Neural cell (in vitro differentiated cells): ENCODE measurements around the gene CXXC4. TPM values are rescaled to one million over a fixed set of nuclear protein-coding genes. Genes with fewer than 3 reads are reported as not detected.

ENCODE experiments used
- H2AFZ ChIP-seq: fragments of 200-600, 300-800 bp; sonication (generic), shearing (Covaris generic); 2 replicates; pipeline ENCODE4 v1.6.0; 2014; ENCODE audit warnings: low read depth, mild to moderate bottlenecking, antibody characterized with exemption, low read length, moderate library complexity
- H3F3A ChIP-seq: fragments of 200-600 bp; shearing (Covaris generic); 2 replicates; pipeline ENCODE4 v1.6.1; 2016; ENCODE audit warnings: mild to moderate bottlenecking, moderate library complexity, mixed read lengths, antibody characterized with exemption, low read length; ENCODE audit not compliant: insufficient read depth, poor library complexity, severe bottlenecking
- H3K27ac ChIP-seq: fragments of 200-600, 300-800 bp; sonication (generic), shearing (Covaris generic); 2 replicates; pipeline ENCODE4 v1.5.1; 2014; ENCODE audit warnings: mild to moderate bottlenecking, low read length, moderate library complexity
- H3K27me3 ChIP-seq: fragments of 300-800, 200-600 bp; sonication (generic), shearing (Covaris generic); 2 replicates; pipeline ENCODE4 v1.6.0; 2014; ENCODE audit warnings: mild to moderate bottlenecking, low read depth, low read length, moderate library complexity; ENCODE audit not compliant: insufficient read depth
- H3K36me3 ChIP-seq: fragments of 300-800, 200-600 bp; sonication (generic), shearing (Covaris generic); 2 replicates; pipeline ENCODE4 v1.5.1; 2014; ENCODE audit warnings: mild to moderate bottlenecking, antibody characterized with exemption, low read length, moderate library complexity; ENCODE audit not compliant: insufficient read depth
- H3K4me2 ChIP-seq: fragments of 300-800, 200-600 bp; sonication (generic), shearing (Covaris generic); 2 replicates; pipeline ENCODE4 v1.6.0; 2014; ENCODE audit warnings: mild to moderate bottlenecking, low read length
- H3K4me3 ChIP-seq: fragments of 300-800, 200-600 bp; sonication (generic), shearing (Covaris generic); 2 replicates; pipeline ENCODE4 v1.5.1; 2014; ENCODE audit warnings: mild to moderate bottlenecking, low read length, moderate library complexity
- H3K79me2 ChIP-seq: fragments of 200-600 bp; shearing (Covaris generic); replicated peaks from 2 replicates; pipeline ENCODE4 v1.6.0; 2014; ENCODE audit warnings: mild to moderate bottlenecking, low read length, moderate library complexity; ENCODE audit not compliant: insufficient read depth
- H3K9ac ChIP-seq: fragments of 300-800, 200-600 bp; sonication (generic), shearing (Covaris generic); 2 replicates; pipeline ENCODE4 v1.6.1; 2016; ENCODE audit warnings: mild to moderate bottlenecking, low read length, mixed read lengths
- H3K9me2 ChIP-seq: fragments of 200-600 bp; shearing (Covaris generic); 2 replicates; pipeline ENCODE4 v1.6.1; 2016; ENCODE audit warnings: mild to moderate bottlenecking, low read length, mixed read lengths; ENCODE audit not compliant: insufficient read depth
- H3K9me3 ChIP-seq: fragments of 200-600, 300-800 bp; sonication (generic), shearing (Covaris generic); 2 replicates; pipeline ENCODE4 v1.6.1; 2016; ENCODE audit warnings: mild to moderate bottlenecking, mixed run types, low read length, moderate library complexity, mixed read lengths
- H4K20me1 ChIP-seq: fragments of 200-600 bp; shearing (Covaris generic); 2 replicates; pipeline ENCODE4 v1.6.1; 2016; ENCODE audit warnings: mild to moderate bottlenecking, mixed run types; ENCODE audit not compliant: insufficient read depth
- CTCF ChIP-seq: fragments of 450-650 bp; IDR thresholded peaks from 2 replicates; pipeline ENCODE4 v1.5.1; 2014; ENCODE audit warnings: antibody characterized with exemption, mild to moderate bottlenecking, moderate library complexity; ENCODE audit not compliant: poor library complexity, severe bottlenecking
- EP300 ChIP-seq: fragments of 450-650 bp; conservative IDR thresholded peaks from 2 replicates; pipeline ENCODE4 v1.6.1; 2014; ENCODE audit warnings: antibody characterized with exemption, mild to moderate bottlenecking, moderate library complexity; ENCODE audit not compliant: poor library complexity, severe bottlenecking
- EZH2 ChIP-seq: fragments of 200-600, 300-800 bp; shearing (Covaris generic), sonication (generic); IDR thresholded peaks from 2 replicates; pipeline ENCODE4 v1.6.1; 2014; ENCODE audit warnings: antibody characterized with exemption, low read length, borderline replicate concordance, mild to moderate bottlenecking; ENCODE audit not compliant: insufficient read depth, poor library complexity, severe bottlenecking
- MXI1 ChIP-seq: fragments of 450-650 bp; conservative IDR thresholded peaks from 2 replicates; pipeline ENCODE4 v1.6.1; 2014; ENCODE audit warnings: antibody characterized with exemption, mild to moderate bottlenecking; ENCODE audit not compliant: poor library complexity, severe bottlenecking
- POLR2AphosphoS5 ChIP-seq: IDR thresholded peaks from 2 replicates; pipeline ENCODE4 v1.6.1; 2012
- RAD21 ChIP-seq: fragments of 450-650 bp; conservative IDR thresholded peaks from 2 replicates; pipeline ENCODE4 v1.6.1; 2014; ENCODE audit warnings: antibody characterized with exemption, mild to moderate bottlenecking, moderate library complexity
- REST ChIP-seq: IDR thresholded peaks from 2 replicates; pipeline ENCODE4 v1.6.1; 2012; ENCODE audit warnings: borderline replicate concordance
- SMC3 ChIP-seq: fragments of 450-650 bp; conservative IDR thresholded peaks from 2 replicates; pipeline ENCODE4 v1.6.1; 2014; ENCODE audit warnings: antibody characterized with exemption, mild to moderate bottlenecking, moderate library complexity; ENCODE audit not compliant: poor library complexity
- TAF1 ChIP-seq: IDR thresholded peaks from 2 replicates; pipeline ENCODE4 v1.6.1; 2012; ENCODE audit warnings: low read depth
- polyA plus RNA-seq: library from polyadenylated mRNA; depleted of rRNA; stranded (reverse); fragments of >200 nt; gene quantifications from 2 replicates; pipeline ENCODE4 v1.2.3, GENCODE V29; 2014

CXXC4 gene
- polyA plus RNA-seq, 1 donor from 2014 or later, result 127 TPM

- Histone ChIP-seq H3K27me3 (no peaks in the 10 kb centered on the region), H3K36me3 (no peaks in the 10 kb centered on the region), H3K4me2 (peak overlapping the region; percentile 89), H3K27ac (peak overlapping the region; percentile 98), H3K9me2 (no peaks in the 10 kb centered on the region), H3K4me3 (peak overlapping the region; percentile 79), H3F3A (peaks cover 24% of the 10 kb centered on the region), H4K20me1 (no peaks in the 10 kb centered on the region), H3K9ac (peak overlapping the region; percentile 93), H2AFZ (no peak overlapping the region), H3K9me3 (no peaks in the 10 kb centered on the region), H3K79me2 (peaks cover 63% of the 10 kb centered on the region)
- TF ChIP-seq SMC3 (no peak), RAD21 (peak; percentile 17), REST (peak; percentile 10)
These were observed 509 bp downstream of the CXXC4 start for GRCh38 chr4:104494185-104494584.

- Histone ChIP-seq H3K27me3 (no peaks in the 10 kb centered on the region), H3K4me3 (peak overlapping the region; percentile 79), H3K27ac (peak overlapping the region; percentile 98), H3K36me3 (no peaks in the 10 kb centered on the region), H4K20me1 (no peaks in the 10 kb centered on the region), H2AFZ (no peak overlapping the region), H3K9me2 (no peaks in the 10 kb centered on the region), H3K9me3 (no peaks in the 10 kb centered on the region), H3K79me2 (peaks cover 72% of the 10 kb centered on the region), H3K4me2 (peak overlapping the region; percentile 89), H3K9ac (peak overlapping the region; percentile 93), H3F3A (peaks cover 24% of the 10 kb centered on the region)
- TF ChIP-seq REST (no peak), RAD21 (peak; percentile 23), MXI1 (peak; percentile 43), EP300 (peak; percentile 16), CTCF (no peak), SMC3 (peak; percentile 32), TAF1 (no peak), POLR2AphosphoS5 (peak; percentile 59), EZH2 (no peak)
These were observed 1.4 kb downstream of the CXXC4 start for GRCh38 chr4:104493081-104493831.
